ENCODE data around the gene CCBE1. TPM values are rescaled to one million over a fixed set of nuclear protein-coding genes. Genes with fewer than 3 reads are reported as not detected.

Gene CCBE1
- total RNA-seq, 1 donor from 2014 or later = 5.8 TPM

GRCh38 chr18:59509481-59510442, 187.5 kb downstream of the CCBE1 start:
- DNase-seq (ENCODE audit: low spot score) = no peak
- no peak for ATAC-seq

DNA sequence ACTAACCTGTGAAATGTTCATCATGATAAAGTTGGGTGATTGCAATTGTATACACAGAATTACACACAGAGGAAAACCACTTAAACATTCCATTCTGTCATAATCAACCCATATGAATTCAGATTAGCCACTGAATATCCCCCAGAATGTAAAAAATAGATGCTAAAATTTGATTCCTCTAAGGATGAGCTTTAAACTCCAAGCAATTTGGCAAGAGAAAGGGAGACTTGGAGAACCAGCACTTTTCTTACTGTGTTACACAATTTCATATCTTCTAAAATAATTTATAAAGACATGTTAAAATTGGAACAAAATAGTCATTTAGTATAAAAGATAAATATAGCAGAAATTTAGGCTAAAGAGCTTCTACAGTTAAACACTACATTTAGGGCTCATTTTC, 191.9 kb downstream of the CCBE1 start:
- no peak for DNase-seq (ENCODE audit: low spot score)
- ATAC-seq = no peak

DNA sequence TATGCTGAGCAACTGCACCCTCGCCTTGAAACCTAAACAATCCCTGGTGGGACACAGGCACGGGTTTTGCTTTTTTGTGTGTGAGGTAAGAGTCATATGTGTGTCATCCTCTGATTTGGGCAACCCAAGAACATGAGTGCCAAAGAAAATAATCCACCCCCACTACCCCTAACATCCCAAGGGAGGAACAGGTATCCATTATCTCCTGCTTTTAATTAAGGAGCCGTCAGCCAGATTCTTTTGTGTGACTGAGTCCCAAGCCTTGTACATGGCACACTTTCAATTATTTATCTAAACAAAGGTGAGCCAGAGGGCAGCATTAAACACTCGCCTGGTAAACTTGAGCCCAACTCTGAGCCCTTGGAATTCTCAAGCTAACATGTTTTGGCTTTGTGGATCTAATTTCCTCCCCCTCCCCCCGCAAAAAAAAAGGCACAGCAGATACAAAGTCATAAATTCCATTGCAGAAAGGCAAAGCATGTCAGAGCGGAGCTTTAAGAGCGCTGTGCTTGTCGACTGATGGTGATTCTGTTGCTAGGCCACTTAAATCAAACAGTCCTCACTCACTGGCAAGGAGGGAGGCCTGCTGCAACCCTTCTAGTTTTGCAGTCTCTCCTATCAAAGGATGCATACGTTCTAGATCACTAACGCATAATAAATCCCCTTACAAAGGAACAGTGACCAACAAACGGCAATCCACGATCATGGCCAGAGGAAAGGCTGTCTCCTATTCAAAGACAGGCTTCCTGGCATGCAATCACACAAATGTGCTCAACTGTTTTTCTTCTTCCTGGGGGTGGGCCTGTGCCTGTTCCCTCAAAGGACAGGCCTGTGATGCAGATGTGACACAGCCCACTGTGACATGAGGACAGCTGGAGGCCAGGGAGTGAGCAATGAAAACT, 194.7 kb downstream of the CCBE1 start:
- no peak for DNase-seq (ENCODE audit: low spot score)
- no peak for ATAC-seq

- DNase-seq (ENCODE audit: low spot score) (no peak), ATAC-seq (no peak)
Observed at GRCh38 chr18:59501920-59502273, 195.3 kb downstream of the CCBE1 start.

GRCh38 chr18:59500765-59501164, 196.5 kb downstream of the CCBE1 start:
- ATAC-seq (no peak), DNase-seq (ENCODE audit: low spot score) (no peak)

DNA sequence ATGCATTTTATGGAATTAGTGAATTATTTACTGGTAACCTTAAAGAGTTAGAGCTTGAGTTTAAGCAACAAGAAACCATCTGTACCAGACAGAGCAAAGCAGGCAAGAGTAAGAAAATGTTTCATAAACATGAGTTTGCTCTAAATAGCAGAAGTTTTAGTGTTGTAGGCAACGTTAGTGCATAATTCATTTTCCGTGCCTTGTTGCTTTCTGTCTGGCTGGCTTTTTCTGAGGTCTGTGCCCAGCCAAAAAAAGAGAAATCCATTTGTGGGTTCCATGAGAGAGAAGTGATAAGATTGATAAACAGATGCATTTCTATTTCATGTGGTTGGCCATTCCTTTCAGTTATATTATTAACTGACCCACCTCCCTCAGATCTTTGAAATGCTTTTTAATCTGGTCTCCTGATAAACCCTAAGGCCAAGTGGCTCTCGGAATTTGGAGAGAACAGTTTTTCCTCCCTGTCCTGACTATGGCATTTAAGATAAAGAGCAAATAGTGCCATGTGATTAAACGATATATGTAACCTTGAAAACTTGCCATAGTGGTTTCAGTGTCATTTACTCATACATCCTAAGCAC, 198.6 kb downstream of the CCBE1 start:
- DNase-seq (ENCODE audit: low spot score) (no peak), ATAC-seq (no peak)

- ATAC-seq (no peak), DNase-seq (ENCODE audit: low spot score) (no peak)
Observed at GRCh38 chr18:59492756-59493421, 204.3 kb downstream of the CCBE1 start.

- ATAC-seq = no peak
Observed at GRCh38 chr18:59488899-59489298, 208.3 kb downstream of the CCBE1 start.

GRCh38 chr18:59485382-59485781, 211.8 kb downstream of the CCBE1 start:
- DNase-seq (ENCODE audit: low spot score) (no peak), ATAC-seq (no peak)

More at GRCh38 chr18:59488899-59489298, 208.3 kb downstream of the CCBE1 start:
- no peak for DNase-seq (ENCODE audit: low spot score)

DNA sequence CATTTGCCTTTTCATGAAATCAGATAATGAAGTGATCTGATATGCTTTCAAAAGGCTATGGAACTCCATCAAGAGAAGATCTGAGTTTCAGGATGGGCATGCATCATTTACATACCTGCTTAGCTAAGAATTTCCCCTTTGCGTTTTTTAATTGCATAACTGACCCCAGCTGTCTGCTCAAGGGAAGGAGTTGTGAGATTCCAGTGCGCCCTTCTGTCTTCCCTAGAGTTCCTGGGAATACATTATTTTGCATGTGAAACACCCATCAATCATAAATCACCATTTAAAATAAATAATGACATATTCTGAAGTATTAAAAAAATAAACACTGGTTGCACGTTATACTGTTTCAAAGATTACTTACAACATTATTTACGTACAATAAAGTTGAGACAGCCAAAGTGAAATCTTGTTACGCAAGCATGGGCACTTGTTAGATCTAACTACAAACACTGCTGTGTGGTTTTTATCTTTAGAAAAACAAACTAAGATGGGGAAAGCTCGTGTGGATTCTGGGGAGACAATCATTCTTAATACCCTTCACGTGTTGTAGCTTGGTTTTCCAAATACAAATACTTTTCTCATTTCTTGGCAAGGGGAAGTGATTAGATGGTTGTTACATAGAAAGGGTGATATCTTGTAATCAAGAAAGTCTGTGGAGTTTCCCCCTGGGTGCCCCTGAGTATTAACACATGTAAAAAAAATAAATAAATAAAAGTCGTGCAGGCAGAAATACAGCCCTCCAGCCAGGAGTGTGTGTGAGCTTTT, 212.5 kb downstream of the CCBE1 start:
- DNase-seq (ENCODE audit: low spot score) = no peak
- ATAC-seq = no peak

DNA sequence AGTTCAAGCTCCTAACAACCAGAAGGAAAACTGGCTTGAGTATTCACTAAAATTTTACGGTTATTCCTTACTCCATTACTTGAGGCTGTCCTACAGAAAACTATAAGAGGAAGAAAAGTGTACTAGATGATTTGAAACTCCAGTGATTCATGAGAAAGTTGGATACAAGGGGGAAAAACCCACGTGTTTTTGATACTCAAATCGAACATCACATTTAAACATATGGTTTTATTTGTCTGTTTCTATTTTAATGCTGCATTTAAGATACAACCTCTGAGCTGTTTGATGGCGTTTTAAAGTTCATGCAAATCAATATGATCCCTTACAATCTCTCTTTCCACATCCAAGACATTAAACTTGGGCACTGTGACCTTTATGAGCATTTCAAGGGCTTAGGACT, 213.1 kb downstream of the CCBE1 start:
- ATAC-seq = no peak

GRCh38 chr18:59481436-59481835, 215.8 kb downstream of the CCBE1 start:
- no peak for ATAC-seq
- no peak for DNase-seq (ENCODE audit: low spot score)

More for the DNA sequence above, 213.1 kb downstream of the CCBE1 start:
- no peak for DNase-seq (ENCODE audit: low spot score)

DNA sequence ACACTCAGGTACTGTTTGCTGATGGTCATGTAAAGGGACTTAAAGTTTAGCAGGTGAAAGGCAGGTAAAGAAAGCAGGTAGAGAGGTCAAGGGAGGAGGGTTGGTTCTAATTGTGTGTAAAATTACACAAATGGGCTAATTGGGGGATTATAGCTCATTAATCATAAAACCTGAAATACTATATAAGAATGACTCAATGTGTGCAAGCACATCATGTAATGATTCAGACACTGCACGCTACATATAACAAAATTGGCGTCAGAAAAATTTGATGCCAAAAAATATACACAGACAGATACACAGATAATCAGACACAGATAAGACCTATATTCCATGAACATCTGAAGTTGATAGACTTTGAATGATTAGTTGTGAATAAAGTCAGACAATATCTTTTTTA, 217.4 kb downstream of the CCBE1 start:
- ATAC-seq = no peak
- no peak for DNase-seq (ENCODE audit: low spot score)

- ATAC-seq (no peak), DNase-seq (ENCODE audit: low spot score) (no peak)
Observed at GRCh38 chr18:59478591-59478990, 218.6 kb downstream of the CCBE1 start.

DNA sequence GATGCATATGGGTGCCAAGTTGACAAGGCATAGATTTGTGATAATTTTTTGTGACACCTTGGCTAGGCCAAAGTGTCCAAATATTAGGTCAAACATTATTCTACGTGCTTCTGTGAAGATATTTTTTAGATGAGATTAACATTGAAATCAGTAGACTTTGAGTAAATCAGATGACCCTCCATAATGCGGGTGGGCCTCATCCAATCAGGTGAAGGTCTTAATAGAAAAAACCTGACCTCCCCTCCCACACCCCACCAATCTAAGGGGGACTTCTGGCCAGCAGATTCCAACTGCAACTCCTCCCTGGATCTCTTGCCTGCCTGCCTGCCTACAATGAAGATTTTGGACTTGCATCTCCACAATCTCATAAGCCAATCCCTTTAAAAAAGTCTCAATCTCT, 219.4 kb downstream of the CCBE1 start:
- DNase-seq (ENCODE audit: low spot score) = no peak
- no peak for ATAC-seq

DNA sequence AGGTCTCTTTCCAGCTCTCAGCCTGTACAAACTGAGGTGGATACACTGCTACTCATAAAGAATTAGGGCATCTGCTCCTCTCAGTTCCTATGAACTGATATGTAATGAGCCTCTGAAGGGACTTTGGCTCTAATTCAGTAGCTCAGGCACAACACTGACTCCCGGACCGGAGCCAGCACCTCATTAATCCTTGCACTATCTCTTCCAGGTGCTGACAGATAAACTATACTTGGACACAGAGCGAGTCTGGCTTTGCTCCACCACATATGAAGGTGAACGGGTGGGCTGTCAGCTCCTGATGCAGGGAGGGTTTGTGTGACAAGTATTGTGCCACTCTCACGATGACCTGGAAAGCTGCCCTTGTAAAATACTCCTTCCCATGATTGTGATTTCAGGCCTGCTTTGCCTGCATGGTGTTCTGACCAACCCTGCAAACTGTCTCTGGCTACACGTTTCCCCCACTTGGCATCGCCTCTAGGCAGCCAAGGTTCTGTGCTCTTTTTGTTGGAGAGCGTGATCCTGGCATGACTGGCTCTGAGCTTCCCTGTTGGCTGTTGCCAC, 226.6 kb downstream of the CCBE1 start:
- DNase-seq (ENCODE audit: low spot score) = no peak
- ATAC-seq = no peak

- DNase-seq (ENCODE audit: low spot score) (no peak), ATAC-seq (no peak)
Observed at GRCh38 chr18:59469463-59470180, 227.6 kb downstream of the CCBE1 start.

GRCh38 chr18:59468821-59469220, 228.4 kb downstream of the CCBE1 start:
- ATAC-seq (no peak), DNase-seq (ENCODE audit: low spot score) (no peak)

DNA sequence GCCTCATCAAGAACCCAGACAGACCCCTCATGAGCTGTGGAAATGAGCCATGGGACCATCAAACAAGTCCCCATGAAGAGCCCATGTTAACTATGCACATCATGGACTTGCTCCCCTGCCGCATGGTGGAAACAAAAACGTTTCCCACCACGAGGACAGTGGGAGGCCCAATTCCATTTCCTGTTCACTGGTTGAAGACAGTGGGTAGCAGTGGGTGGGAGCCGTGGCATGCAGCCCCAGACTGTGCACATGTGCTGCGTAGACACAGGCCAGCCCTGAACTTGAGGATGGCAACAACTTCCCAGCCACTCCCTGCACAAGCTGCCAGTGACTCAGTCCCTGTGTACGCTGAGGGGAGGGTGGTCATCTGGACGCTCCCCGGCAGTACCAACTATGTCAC, 229.7 kb downstream of the CCBE1 start:
- ATAC-seq = no peak

More for the DNA sequence above, 229.7 kb downstream of the CCBE1 start:
- DNase-seq (ENCODE audit: low spot score) = no peak

Data from left lobe of liver (tissue), 2 donors.